ENCODE results near the gene GCNT4.

GCNT4 gene

GRCh38 chr5:75037106-75037505, 15.3 kb downstream of the GCNT4 start:
- H3K9me3 ChIP-seq (ENCODE audit: insufficient read depth, low read depth, low read length): no peaks in the 10 kb centered on the region
- H3K9ac ChIP-seq (ENCODE audit: low read depth, low read length): no peak overlapping the region
- peaks cover 6% of the 10 kb centered on the region; the same call in 1 of the 2 replicates for H3K36me3 ChIP-seq (ENCODE audit: insufficient read depth, low read length)
- no peak overlapping the region for H3K27ac ChIP-seq (ENCODE audit: low read depth, low read length)
- 69% methylated on average over 2 of the region's 4 CpGs for WGBS
- peaks cover 5% of the 10 kb centered on the region; the same call in 1 of the 2 replicates for H3K4me1 ChIP-seq (ENCODE audit: insufficient read depth, low read length)
- H3K4me3 ChIP-seq (ENCODE audit: low read length): no peak overlapping the region
- no peaks in the 10 kb centered on the region for H3K27me3 ChIP-seq (ENCODE audit: insufficient read depth, low read length)

GRCh38 chr5:75034137-75034739, 18.1 kb downstream of the GCNT4 start:
- WGBS: 96% methylated on average over 6 of the region's 6 CpGs

GRCh38 chr5:75031366-75031765, 21.0 kb downstream of the GCNT4 start:
- H3K4me1 ChIP-seq (ENCODE audit: insufficient read depth, low read length): no peaks in the 10 kb centered on the region
- 0 out of 2 replicates have a peak, but pooled peaks cover under 1% of the 10 kb centered on the region for H3K36me3 ChIP-seq (ENCODE audit: insufficient read depth, low read length)
- H3K27ac ChIP-seq (ENCODE audit: low read depth, low read length): no peak overlapping the region
- no peak overlapping the region for H3K4me3 ChIP-seq (ENCODE audit: low read length)
- no peaks in the 10 kb centered on the region for H3K9me3 ChIP-seq (ENCODE audit: insufficient read depth, low read depth, low read length)
- H3K27me3 ChIP-seq (ENCODE audit: insufficient read depth, low read length): no peaks in the 10 kb centered on the region
- no CpG with 5 or more reads among the region's 3 CpGs for WGBS
- H3K9ac ChIP-seq (ENCODE audit: low read depth, low read length): no peak overlapping the region

More at GRCh38 chr5:75034137-75034739, 18.1 kb downstream of the GCNT4 start:
- Histone ChIP-seq H3K9me3 (ENCODE audit: insufficient read depth, low read depth, low read length) (no peaks in the 10 kb centered on the region), H3K4me3 (ENCODE audit: low read length) (no peak overlapping the region), H3K9ac (ENCODE audit: low read depth, low read length) (no peak overlapping the region), H3K27me3 (ENCODE audit: insufficient read depth, low read length) (no peaks in the 10 kb centered on the region), H3K36me3 (ENCODE audit: insufficient read depth, low read length) (peaks cover 2% of the 10 kb centered on the region; the same call in 1 of the 2 replicates), H3K27ac (ENCODE audit: low read depth, low read length) (no peak overlapping the region), H3K4me1 (ENCODE audit: insufficient read depth, low read length) (peaks cover 5% of the 10 kb centered on the region; the same call in 1 of the 2 replicates)

GRCh38 chr5:75028090-75028489, 24.3 kb downstream of the GCNT4 start:
- no peak overlapping the region for H3K4me3 ChIP-seq (ENCODE audit: low read length)
- no peak overlapping the region for H3K27ac ChIP-seq (ENCODE audit: low read depth, low read length)
- no peak overlapping the region for H3K9ac ChIP-seq (ENCODE audit: low read depth, low read length)
- no peaks in the 10 kb centered on the region for H3K27me3 ChIP-seq (ENCODE audit: insufficient read depth, low read length)
- no peaks in the 10 kb centered on the region for H3K36me3 ChIP-seq (ENCODE audit: insufficient read depth, low read length)
- H3K4me1 ChIP-seq (ENCODE audit: insufficient read depth, low read length): no peaks in the 10 kb centered on the region
- no peaks in the 10 kb centered on the region for H3K9me3 ChIP-seq (ENCODE audit: insufficient read depth, low read depth, low read length)
- WGBS: 97% methylated on average over 3 of the region's 3 CpGs

GRCh38 chr5:75023368-75024159, 28.8 kb downstream of the GCNT4 start:
- Histone ChIP-seq H3K36me3 (ENCODE audit: insufficient read depth, low read length) (no peaks in the 10 kb centered on the region), H3K27ac (ENCODE audit: low read depth, low read length) (no peak overlapping the region), H3K4me1 (ENCODE audit: insufficient read depth, low read length) (no peaks in the 10 kb centered on the region), H3K27me3 (ENCODE audit: insufficient read depth, low read length) (no peaks in the 10 kb centered on the region), H3K4me3 (ENCODE audit: low read length) (no peak overlapping the region), H3K9ac (ENCODE audit: low read depth, low read length) (no peak overlapping the region), H3K9me3 (ENCODE audit: insufficient read depth, low read depth, low read length) (no peaks in the 10 kb centered on the region)
- WGBS: 92% methylated on average over 9 of the region's 9 CpGs

GRCh38 chr5:75021800-75022199, 30.6 kb downstream of the GCNT4 start:
- H3K9ac ChIP-seq (ENCODE audit: low read depth, low read length): no peak overlapping the region
- no peaks in the 10 kb centered on the region for H3K27me3 ChIP-seq (ENCODE audit: insufficient read depth, low read length)
- H3K36me3 ChIP-seq (ENCODE audit: insufficient read depth, low read length): no peaks in the 10 kb centered on the region
- no peak overlapping the region for H3K27ac ChIP-seq (ENCODE audit: low read depth, low read length)
- H3K9me3 ChIP-seq (ENCODE audit: insufficient read depth, low read depth, low read length): no peaks in the 10 kb centered on the region
- 97% methylated on average over 4 of the region's 4 CpGs for WGBS
- H3K4me3 ChIP-seq (ENCODE audit: low read length): no peak overlapping the region
- no peaks in the 10 kb centered on the region for H3K4me1 ChIP-seq (ENCODE audit: insufficient read depth, low read length)

- Histone ChIP-seq H3K27ac (ENCODE audit: low read depth, low read length) (no peak overlapping the region), H3K9ac (ENCODE audit: low read depth, low read length) (no peak overlapping the region), H3K4me3 (ENCODE audit: low read length) (no peak overlapping the region), H3K36me3 (ENCODE audit: insufficient read depth, low read length) (no peaks in the 10 kb centered on the region), H3K9me3 (ENCODE audit: insufficient read depth, low read depth, low read length) (no peaks in the 10 kb centered on the region), H3K4me1 (ENCODE audit: insufficient read depth, low read length) (no peaks in the 10 kb centered on the region), H3K27me3 (ENCODE audit: insufficient read depth, low read length) (no peaks in the 10 kb centered on the region)
- 56% methylated on average over 3 of the region's 3 CpGs for WGBS
These were observed 31.1 kb downstream of the GCNT4 start for GRCh38 chr5:75021219-75021618.

GRCh38 chr5:75020016-75020656, 32.2 kb downstream of the GCNT4 start:
- H3K4me1 ChIP-seq (ENCODE audit: insufficient read depth, low read length): no peaks in the 10 kb centered on the region
- H3K9ac ChIP-seq (ENCODE audit: low read depth, low read length): no peak overlapping the region
- H3K27me3 ChIP-seq (ENCODE audit: insufficient read depth, low read length): no peaks in the 10 kb centered on the region
- no peak overlapping the region for H3K27ac ChIP-seq (ENCODE audit: low read depth, low read length)
- no peak overlapping the region for H3K4me3 ChIP-seq (ENCODE audit: low read length)
- no peaks in the 10 kb centered on the region for H3K36me3 ChIP-seq (ENCODE audit: insufficient read depth, low read length)
- no peaks in the 10 kb centered on the region for H3K9me3 ChIP-seq (ENCODE audit: insufficient read depth, low read depth, low read length)
- 96% methylated on average over 10 of the region's 10 CpGs for WGBS

- Histone ChIP-seq H3K4me3 (ENCODE audit: low read length) (no peak overlapping the region), H3K27me3 (ENCODE audit: insufficient read depth, low read length) (no peaks in the 10 kb centered on the region), H3K4me1 (ENCODE audit: insufficient read depth, low read length) (no peaks in the 10 kb centered on the region), H3K27ac (ENCODE audit: low read depth, low read length) (no peak overlapping the region), H3K9me3 (ENCODE audit: insufficient read depth, low read depth, low read length) (no peaks in the 10 kb centered on the region), H3K36me3 (ENCODE audit: insufficient read depth, low read length) (no peaks in the 10 kb centered on the region), H3K9ac (ENCODE audit: low read depth, low read length) (no peak overlapping the region)
- 86% methylated on average over 7 of the region's 7 CpGs for WGBS
These were observed 33.4 kb downstream of the GCNT4 start for GRCh38 chr5:75018805-75019587.

- Histone ChIP-seq H3K4me3 (ENCODE audit: low read length) (no peak overlapping the region), H3K4me1 (ENCODE audit: insufficient read depth, low read length) (no peaks in the 10 kb centered on the region), H3K9me3 (ENCODE audit: insufficient read depth, low read depth, low read length) (no peaks in the 10 kb centered on the region), H3K36me3 (ENCODE audit: insufficient read depth, low read length) (no peaks in the 10 kb centered on the region), H3K27ac (ENCODE audit: low read depth, low read length) (no peak overlapping the region), H3K27me3 (ENCODE audit: insufficient read depth, low read length) (no peaks in the 10 kb centered on the region), H3K9ac (ENCODE audit: low read depth, low read length) (no peak overlapping the region)
- 94% methylated on average over 4 of the region's 5 CpGs for WGBS
These were observed 34.4 kb downstream of the GCNT4 start for GRCh38 chr5:75017971-75018370.

GRCh38 chr5:75016896-75017295, 35.5 kb downstream of the GCNT4 start:
- Histone ChIP-seq H3K4me3 (ENCODE audit: low read length) (no peak overlapping the region), H3K4me1 (ENCODE audit: insufficient read depth, low read length) (no peaks in the 10 kb centered on the region), H3K9ac (ENCODE audit: low read depth, low read length) (no peak overlapping the region), H3K27me3 (ENCODE audit: insufficient read depth, low read length) (no peaks in the 10 kb centered on the region), H3K27ac (ENCODE audit: low read depth, low read length) (no peak overlapping the region), H3K36me3 (ENCODE audit: insufficient read depth, low read length) (no peaks in the 10 kb centered on the region), H3K9me3 (ENCODE audit: insufficient read depth, low read depth, low read length) (no peaks in the 10 kb centered on the region)
- WGBS: 92% methylated on average over 3 of the region's 3 CpGs
